ENCODE measurements around the gene MDH1.

DNA sequence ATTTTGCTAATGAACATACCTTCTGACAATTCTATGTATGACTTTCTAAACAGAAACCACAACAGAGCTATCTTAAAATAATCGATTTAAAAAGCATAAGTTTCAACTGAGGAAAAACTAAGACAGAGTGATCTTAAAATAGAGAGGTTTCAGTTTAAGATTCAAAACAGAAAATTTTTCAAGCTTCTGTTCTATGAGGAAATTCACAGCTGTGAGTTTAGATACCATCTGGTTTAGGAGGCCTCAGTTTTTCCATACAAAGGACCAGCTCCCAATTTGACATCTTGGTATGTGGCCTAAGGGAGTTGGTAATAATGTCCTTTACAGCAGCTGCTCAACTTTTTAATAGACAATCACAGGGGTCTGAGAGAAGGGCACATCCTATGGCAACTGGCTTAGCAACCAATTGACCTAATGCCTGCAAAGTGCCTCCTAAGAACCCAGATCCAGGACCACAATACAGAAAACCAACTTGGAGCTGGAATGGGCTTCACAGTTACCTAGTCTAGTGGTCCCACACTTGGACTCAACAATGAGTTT, 39.7 kb downstream of the MDH1 start:
- TF ChIP-seq, protein P1, sequence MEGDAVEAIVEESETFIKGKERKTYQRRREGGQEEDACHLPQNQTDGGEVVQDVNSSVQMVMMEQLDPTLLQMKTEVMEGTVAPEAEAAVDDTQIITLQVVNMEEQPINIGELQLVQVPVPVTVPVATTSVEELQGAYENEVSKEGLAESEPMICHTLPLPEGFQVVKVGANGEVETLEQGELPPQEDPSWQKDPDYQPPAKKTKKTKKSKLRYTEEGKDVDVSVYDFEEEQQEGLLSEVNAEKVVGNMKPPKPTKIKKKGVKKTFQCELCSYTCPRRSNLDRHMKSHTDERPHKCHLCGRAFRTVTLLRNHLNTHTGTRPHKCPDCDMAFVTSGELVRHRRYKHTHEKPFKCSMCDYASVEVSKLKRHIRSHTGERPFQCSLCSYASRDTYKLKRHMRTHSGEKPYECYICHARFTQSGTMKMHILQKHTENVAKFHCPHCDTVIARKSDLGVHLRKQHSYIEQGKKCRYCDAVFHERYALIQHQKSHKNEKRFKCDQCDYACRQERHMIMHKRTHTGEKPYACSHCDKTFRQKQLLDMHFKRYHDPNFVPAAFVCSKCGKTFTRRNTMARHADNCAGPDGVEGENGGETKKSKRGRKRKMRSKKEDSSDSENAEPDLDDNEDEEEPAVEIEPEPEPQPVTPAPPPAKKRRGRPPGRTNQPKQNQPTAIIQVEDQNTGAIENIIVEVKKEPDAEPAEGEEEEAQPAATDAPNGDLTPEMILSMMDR (IDR thresholded peaks at IDR 0.05): no peak
- TF ChIP-seq POLR2AphosphoS5 (IDR thresholded peaks at IDR 0.05; ENCODE audit: insufficient read depth in 1 of 2, low read depth in 1 of 2): no peak

All from vagina (tissue), 2 donors.